ENCODE data around the gene SGCB. TPM values are rescaled to one million over a fixed set of nuclear protein-coding genes. Genes with fewer than 3 reads are reported as not detected.

Gene SGCB
- total RNA-seq, 6 donors from 2014 or later = 6.2 to 30.3 (median 15.4) TPM

DNA sequence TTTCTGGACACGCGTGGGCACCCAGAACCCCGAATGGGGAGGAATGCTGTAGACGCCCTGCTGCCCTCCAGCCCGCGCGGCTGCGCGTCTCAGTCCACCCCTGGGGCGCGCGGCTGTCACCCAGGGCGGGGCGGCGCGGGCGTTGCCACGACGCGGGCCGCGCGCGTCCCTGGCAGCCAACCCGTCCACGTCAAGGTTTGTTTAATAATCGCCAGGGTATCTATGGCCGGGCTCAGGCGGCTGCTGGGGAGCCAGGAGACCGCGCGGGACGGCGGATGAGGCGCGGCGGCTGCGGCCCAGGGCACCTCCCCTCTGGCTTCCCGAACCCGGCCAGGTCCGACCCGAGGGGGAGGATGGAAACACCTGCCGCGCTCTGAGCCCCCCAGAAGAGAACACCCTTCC is 13.1 kb upstream of the SGCB start, which contains the start of gene SPATA18:
TSS of gene SPATA18 (plus strand) at position 92 of the 402 bp plus-strand sequence. CDS start 401 bp downstream, outside the sequence.
- peak within 1 kb of the TSS in 3 of 4 donors; percentile 57 to 61 (median 57) for H3K4me3 ChIP-seq
- TF ChIP-seq POLR2A (IDR thresholded peaks at IDR 0.05) (peak in 1 of 4 donors; percentile 47), POLR2AphosphoS5 (IDR thresholded peaks at IDR 0.05) (no peak), CTCF (IDR thresholded peaks at IDR 0.05) (no peak), EP300 (IDR thresholded peaks at IDR 0.05) (no peak)
- peak in 1 of 2 donors; percentile 89 for ATAC-seq (ENCODE audit: low FRiP score in 2 of 2)
- peak; percentile 35 to 91 for DNase-seq
- H3K27me3 ChIP-seq = peaks cover 0 to 9% (median 5%) of the 10 kb centered on the region in 4 donors
- 1% methylated on average over 18 to 25 of the region's 44 CpGs for WGBS, 2 donors
- no peaks in the 10 kb centered on the region for H3K9me3 ChIP-seq
- peak within 1 kb of the TSS in 3 of 4 donors; percentile 17 to 57 (median 49) for H3K27ac ChIP-seq
- peaks cover 8 to 23% (median 16%) of the 10 kb centered on the region in 4 donors for H3K4me1 ChIP-seq
- no peaks in the 10 kb centered on the region for H3K36me3 ChIP-seq

DNA sequence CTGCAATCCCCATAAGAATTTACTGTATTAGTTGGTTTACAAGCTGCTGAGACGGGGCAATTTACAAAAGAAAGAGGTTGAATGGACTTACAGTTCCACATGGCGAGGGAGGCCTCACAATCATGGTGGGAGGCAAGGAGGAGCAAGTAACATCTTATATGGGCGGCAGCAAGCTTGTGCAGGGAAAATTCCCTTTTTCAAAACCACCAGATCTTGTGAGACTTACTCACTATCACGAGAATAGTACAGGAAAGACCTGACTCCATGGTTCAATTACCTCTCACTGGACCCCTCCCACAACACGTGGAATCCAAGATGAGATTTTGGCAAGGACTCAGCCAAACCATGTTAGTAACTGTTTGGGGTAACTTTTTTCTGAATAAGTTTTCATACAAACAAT is 11.2 kb upstream of the SGCB start:
- TF ChIP-seq CTCF (IDR thresholded peaks at IDR 0.05) (no peak), POLR2A (IDR thresholded peaks at IDR 0.05) (no peak), EP300 (IDR thresholded peaks at IDR 0.05) (no peak), POLR2AphosphoS5 (IDR thresholded peaks at IDR 0.05) (no peak)
- peaks cover 8 to 23% (median 16%) of the 10 kb centered on the region in 4 donors for H3K4me1 ChIP-seq
- H3K4me3 ChIP-seq = no peak overlapping the region
- H3K36me3 ChIP-seq = no peaks in the 10 kb centered on the region
- H3K27ac ChIP-seq = no peak overlapping the region
- ATAC-seq (ENCODE audit: low FRiP score in 2 of 2) (no peak), DNase-seq (no peak)
- H3K27me3 ChIP-seq = peaks cover 0 to 9% (median 5%) of the 10 kb centered on the region in 4 donors
- H3K9me3 ChIP-seq = no peaks in the 10 kb centered on the region
- 88 to 89% methylated on average over 5 of the region's 5 CpGs for WGBS, 2 donors

GRCh38 chr4:52045028-52045427 is 6.9 kb upstream of the SGCB start:
- no peaks in the 10 kb centered on the region for H3K36me3 ChIP-seq

DNA sequence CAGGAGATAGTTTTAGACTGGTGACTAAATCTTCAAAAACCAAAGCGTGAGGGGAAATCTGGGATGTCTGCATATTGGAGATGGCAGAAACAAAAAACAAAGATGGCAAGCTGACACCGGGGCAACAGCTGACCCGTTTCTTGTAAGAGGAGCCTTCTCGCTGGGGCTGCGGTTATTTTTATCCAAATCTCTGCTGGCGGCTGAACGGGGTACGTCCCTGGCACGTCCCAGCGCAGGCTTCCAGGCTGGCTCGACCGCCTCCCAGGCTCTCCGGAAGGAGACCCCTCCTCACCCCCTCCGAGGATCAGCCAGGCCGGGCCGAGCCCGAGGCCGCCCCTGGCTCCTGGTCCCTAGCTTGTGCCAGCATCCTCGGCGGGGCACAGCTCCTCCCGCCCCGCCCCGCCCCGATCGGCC is 403 bp downstream of the SGCB start:
- Histone ChIP-seq H3K4me1 (peaks cover 0 to 14% (median 0%) of the 10 kb centered on the region in 4 donors), H3K27me3 (peaks cover 0 to 6% (median 0%) of the 10 kb centered on the region in 4 donors), H3K27ac (peak overlapping the region; percentile 17 to 85 (median 56)), H3K36me3 (no peaks in the 10 kb centered on the region), H3K9me3 (no peaks in the 10 kb centered on the region), H3K4me3 (peak overlapping the region; percentile 76 to 90 (median 84))
- 1% methylated on average over 10 to 11 of the region's 25 CpGs for WGBS, 2 donors
- no peak for TF ChIP-seq POLR2AphosphoS5 (IDR thresholded peaks at IDR 0.05)
- no peak for TF ChIP-seq POLR2A (IDR thresholded peaks at IDR 0.05)
- no peak for TF ChIP-seq CTCF (IDR thresholded peaks at IDR 0.05)
- TF ChIP-seq EP300 (IDR thresholded peaks at IDR 0.05) = no peak
- ATAC-seq (ENCODE audit: low FRiP score in 2 of 2) (peak in 1 of 2 donors; percentile 46), DNase-seq (no peak)

More at GRCh38 chr4:52045028-52045427, 6.9 kb upstream of the SGCB start:
- Histone ChIP-seq H3K4me3 (no peak overlapping the region), H3K27ac (no peak overlapping the region), H3K9me3 (no peaks in the 10 kb centered on the region), H3K27me3 (no peaks in the 10 kb centered on the region), H3K4me1 (no peaks in the 10 kb centered on the region)
- 95 to 100% methylated on average over 1 of the region's 1 CpG for WGBS, 2 donors
- ATAC-seq (ENCODE audit: low FRiP score in 2 of 2) = no peak
- no peak for TF ChIP-seq POLR2AphosphoS5 (IDR thresholded peaks at IDR 0.05)
- DNase-seq = no peak

- Histone ChIP-seq H3K4me3 (peak overlapping the region in 3 of 4 donors; percentile 82 to 90 (median 87)), H3K27me3 (peaks cover 0 to 6% (median 0%) of the 10 kb centered on the region in 4 donors)
These were observed 1.1 kb downstream of the SGCB start for GRCh38 chr4:52036886-52037530.

More at GRCh38 chr4:52036886-52037530, 1.1 kb downstream of the SGCB start:
- Histone ChIP-seq H3K9me3 (no peaks in the 10 kb centered on the region), H3K27ac (no peak overlapping the region), H3K36me3 (no peaks in the 10 kb centered on the region), H3K4me1 (peaks cover 0 to 14% (median 0%) of the 10 kb centered on the region in 4 donors)
- no peak for DNase-seq
- ATAC-seq (ENCODE audit: low FRiP score in 2 of 2) = no peak
- no peak for TF ChIP-seq POLR2AphosphoS5 (IDR thresholded peaks at IDR 0.05)
- TF ChIP-seq POLR2A (IDR thresholded peaks at IDR 0.05) = no peak
- no peak for TF ChIP-seq EP300 (IDR thresholded peaks at IDR 0.05)
- TF ChIP-seq CTCF (IDR thresholded peaks at IDR 0.05) = no peak
- WGBS, 2 donors = 58% methylated on average over 7 of the region's 7 CpGs

All from upper lobe of left lung (tissue), 6 donors.